ENCODE data around the gene TENT4A.
"Not testable (repeated sequence)": the region's sequence is repeated elsewhere in the genome, so short reads cannot be mapped to it uniquely, and the experiment has no call there.

Gene TENT4A

GRCh38 chr5:6713274-6714225 lies at the start of gene TENT4A:
Gene TENT4A, plus strand, starts transcription at chr5:6713432. Its CDS starts 552 bp downstream, at chr5:6713984.
- no peak for FAIRE-seq

GRCh38 chr5:6666762-6667161 lies 46.5 kb upstream of the TENT4A start:
- no peak for FAIRE-seq

- no peak for FAIRE-seq
Measured at GRCh38 chr5:6667648-6668047, 45.6 kb upstream of the TENT4A start.

- not testable (repeated sequence) for FAIRE-seq
Measured at GRCh38 chr5:6668717-6669116, 44.5 kb upstream of the TENT4A start.

- no peak for FAIRE-seq
Measured at GRCh38 chr5:6673031-6673430, 40.2 kb upstream of the TENT4A start.

GRCh38 chr5:6673963-6674362 lies 39.3 kb upstream of the TENT4A start:
- peak; percentile 43 for FAIRE-seq

- no peak for FAIRE-seq
Measured at GRCh38 chr5:6674421-6674820, 38.8 kb upstream of the TENT4A start.

- no peak for FAIRE-seq
Measured at GRCh38 chr5:6674886-6675285, 38.3 kb upstream of the TENT4A start.

- FAIRE-seq, result no peak
Measured at GRCh38 chr5:6675784-6676491, 37.3 kb upstream of the TENT4A start.

GRCh38 chr5:6676702-6677101 lies 36.5 kb upstream of the TENT4A start:
- FAIRE-seq, result no peak

- no peak for FAIRE-seq
Measured at GRCh38 chr5:6678385-6678784, 34.8 kb upstream of the TENT4A start.

- FAIRE-seq, result no peak
Measured at GRCh38 chr5:6680922-6681321, 32.3 kb upstream of the TENT4A start.

- no peak for FAIRE-seq
Measured at GRCh38 chr5:6681682-6682081, 31.6 kb upstream of the TENT4A start.

- FAIRE-seq, result no peak
Measured at GRCh38 chr5:6682239-6682638, 31.0 kb upstream of the TENT4A start.

GRCh38 chr5:6683241-6683640 lies 30.0 kb upstream of the TENT4A start:
- no peak for FAIRE-seq

- no peak for FAIRE-seq
Measured at GRCh38 chr5:6684075-6684474, 29.2 kb upstream of the TENT4A start.

GRCh38 chr5:6686501-6686900 lies 26.7 kb upstream of the TENT4A start:
- FAIRE-seq, result no peak

- no peak for FAIRE-seq
Measured at GRCh38 chr5:6686915-6687409, 26.3 kb upstream of the TENT4A start.

- FAIRE-seq, result no peak
Measured at GRCh38 chr5:6687505-6687904, 25.7 kb upstream of the TENT4A start.

GRCh38 chr5:6692906-6693305 lies 20.3 kb upstream of the TENT4A start:
- FAIRE-seq, result no peak

- no peak for FAIRE-seq
Measured at GRCh38 chr5:6698696-6699095, 14.5 kb upstream of the TENT4A start.

GRCh38 chr5:6699357-6699756 lies 13.9 kb upstream of the TENT4A start:
- no peak for FAIRE-seq

GRCh38 chr5:6700074-6700684 lies 13.1 kb upstream of the TENT4A start:
- FAIRE-seq, result no peak

Measured in TTC549 (cell line).